HCT116 (cell line): ENCODE results near the gene TRHDE. TPM values are rescaled to one million over a fixed set of nuclear protein-coding genes. Genes with fewer than 3 reads are reported as not detected.

ENCODE experiments used
- ATAC-seq: fragments of 200-7000 bp; cut with Tn5 transposase; 2 replicates; pipeline ENCODE4 v1.9.1; 2020; ENCODE audit warnings: mild to moderate bottlenecking, moderate library complexity
- BruUV-seq: library from RNA; stranded (reverse); fragments of 400-500 nt; replicated peaks from 2 replicates; lab custom pipeline; 2021; lab: Mats Ljungman, UMichigan
- CTCF ChIA-PET: fragments of 300-600 bp; sonication (Branson Sonifier 250); formaldehyde crosslinking; loops from one replicate; lab custom pipeline; 2021; ENCODE audit warnings: antibody characterized with exemption; lab: Charles Lee
- POLR2A ChIA-PET: fragments of 300-600, 350-600 bp; sonication (Branson Sonifier 250); formaldehyde crosslinking; loops from one replicate; lab custom pipeline; 2021; ENCODE audit warnings: antibody characterized with exemption; lab: Charles Lee
- RAD21 ChIA-PET, 2 experiments: fragments of 300-600 bp; sonication (Branson Sonifier 250); formaldehyde crosslinking; loops; one replicate each; lab custom pipeline; 2023; ENCODE audit warnings: low total read pairs in 2 of 2; ENCODE audit not compliant: uncharacterized antibody in 2 of 2, unreplicated experiment in 2 of 2, low non-redundant PET in 1 of 2; lab: Charles Lee
- DNase-seq: peaks from one replicate; pipeline ENCODE4 v3.0.0-alpha.2; 2010; ENCODE audit warnings: low read depth, low spot score
- H2AFZ ChIP-seq: fragments of 200-600 bp; shearing (Covaris generic), sonication (generic); 2 replicates; pipeline ENCODE4 v1.6.1; 2017; ENCODE audit warnings: low read depth, mixed run types, mixed read lengths, antibody characterized with exemption, low read length; ENCODE audit not compliant: poor library complexity, severe bottlenecking
- H3K27ac ChIP-seq: 2 replicates; pipeline ENCODE4 v1.5.1; 2012; ENCODE audit warnings: low read depth, low read length
- H3K27me3 ChIP-seq: fragments of 200-600 bp; sonication (generic); 2 replicates; pipeline ENCODE4 v1.6.1; 2016; ENCODE audit warnings: mixed run types, low read length, mixed read lengths; ENCODE audit not compliant: insufficient read depth
- H3K36me3 ChIP-seq, 2 experiments: fragments of 200-500 bp in 1 of 2; fragments of 200-600 bp in 1 of 2; sonication (Bioruptor generic) in 1 of 2; sonication (generic) in 1 of 2; 2 replicates each; pipeline versions ENCODE4 v1.5.1 to v1.6.1; 2014 to 2016; ENCODE audit warnings: low read length in 2 of 2, inconsistent platforms in 1 of 2, mixed read lengths in 1 of 2, mixed run types in 1 of 2; ENCODE audit not compliant: insufficient read depth in 2 of 2, control insufficient read depth in 1 of 2
- H3K4me1 ChIP-seq, 2 experiments: fragments of 200-600 bp in 1 of 2; sonication (generic) in 1 of 2; 2 replicates each; pipeline versions ENCODE4 v1.5.1 to v1.6.1; 2012 to 2017; ENCODE audit warnings: low read length in 2 of 2, inconsistent platforms in 1 of 2, mild to moderate bottlenecking in 1 of 2, mixed read lengths in 1 of 2, mixed run types in 1 of 2, moderate library complexity in 1 of 2; ENCODE audit not compliant: insufficient read depth in 2 of 2, control insufficient read depth in 1 of 2
- H3K4me2 ChIP-seq: fragments of 200-600 bp; sonication (generic); 2 replicates; pipeline ENCODE4 v1.6.1; 2017; ENCODE audit warnings: mixed run types, low read length, mixed read lengths
- H3K4me3 ChIP-seq, 2 experiments: fragments of 200-600 bp in 1 of 2; sonication (generic) in 1 of 2; replicated peaks in 1 of 2; 2 replicates each; pipeline ENCODE4 v1.5.1; 2011 to 2016; ENCODE audit warnings: low read length in 2 of 2, control low read depth in 1 of 2, low read depth in 1 of 2, mild to moderate bottlenecking in 1 of 2, mixed read lengths in 1 of 2, mixed run types in 1 of 2
- H3K79me2 ChIP-seq: fragments of 200-600 bp; sonication (generic); 2 replicates; pipeline ENCODE4 v1.6.1; 2017; ENCODE audit warnings: mild to moderate bottlenecking, mixed run types, low read length, moderate library complexity, mixed read lengths; ENCODE audit not compliant: insufficient read depth
- H3K9ac ChIP-seq: fragments of 200-600 bp; sonication (generic); 2 replicates; pipeline ENCODE4 v1.6.1; 2016; ENCODE audit warnings: low read length, mixed read lengths
- H3K9me2 ChIP-seq: fragments of 200-600 bp; sonication (generic), shearing (Covaris generic); 2 replicates; pipeline ENCODE4 v1.6.1; 2017; ENCODE audit warnings: mixed run types, mild to moderate bottlenecking, moderate library complexity; ENCODE audit not compliant: insufficient read depth
- H3K9me3 ChIP-seq, 2 experiments: fragments of 200-500 bp in 1 of 2; fragments of 200-600 bp in 1 of 2; sonication (Bioruptor generic) in 1 of 2; sonication (generic) in 1 of 2; 2 replicates each; pipeline ENCODE4 v1.6.1; 2014 to 2017; ENCODE audit warnings: low read length in 2 of 2, mixed read lengths in 2 of 2, inconsistent platforms in 1 of 2, low read depth in 1 of 2, mild to moderate bottlenecking in 1 of 2, mixed run types in 1 of 2, moderate library complexity in 1 of 2; ENCODE audit not compliant: control insufficient read depth in 1 of 2, insufficient read depth in 1 of 2
- H4K20me1 ChIP-seq: fragments of 200-600 bp; sonication (generic), shearing (Covaris generic); 2 replicates; pipeline ENCODE4 v1.6.1; 2017; ENCODE audit warnings: mixed run types, mild to moderate bottlenecking, moderate library complexity; ENCODE audit not compliant: insufficient read depth
- EGR1 ChIP-seq: IDR thresholded peaks from 2 replicates; pipeline ENCODE4 v1.6.1; 2012; ENCODE audit warnings: low read depth
- ELF1 ChIP-seq: IDR thresholded peaks from 2 replicates; pipeline ENCODE4 v1.6.1; 2012; ENCODE audit warnings: low read depth, borderline replicate concordance
- EZH2phosphoT487 ChIP-seq: fragments of 200-600 bp; IDR thresholded peaks from 2 replicates; pipeline ENCODE4 v1.6.1; 2018; ENCODE audit warnings: antibody characterized with exemption, borderline replicate concordance
- POLR2A ChIP-seq: IDR thresholded peaks from 2 replicates; pipeline ENCODE4 v1.7.0; 2011; ENCODE audit warnings: borderline replicate concordance; ENCODE audit not compliant: insufficient read depth, insufficient read length; ENCODE audit errors: extremely low read depth
- RAD21 ChIP-seq: IDR thresholded peaks from 2 replicates; pipeline ENCODE4 v1.6.1; 2012; ENCODE audit warnings: low read depth, mild to moderate bottlenecking
- TCF7L2 ChIP-seq: IDR thresholded peaks from 2 replicates; pipeline ENCODE4 v1.7.0; 2011; ENCODE audit warnings: borderline replicate concordance, inconsistent platforms; ENCODE audit not compliant: insufficient read depth, insufficient read length; ENCODE audit errors: extremely low read depth
- YY1 ChIP-seq: IDR thresholded peaks from 2 replicates; pipeline ENCODE4 v1.6.1; 2011; ENCODE audit warnings: low read length, low read depth, moderate library complexity, mild to moderate bottlenecking; ENCODE audit not compliant: insufficient replicate concordance; ENCODE audit errors: extremely low read depth
- intact Hi-C: fragments of 100-400 bp; cut with micrococcal nuclease; formaldehyde crosslinking; loops from 2 replicates; pipeline ENCODE4 v1.10.0; 2022
- total RNA-seq: library from RNA; stranded (reverse); gene quantifications from one replicate; pipeline ENCODE4 v1.2.1, GENCODE V29; 2021; ENCODE audit not compliant: unreplicated experiment
- TF ChIP-seq, protein P1 (sequence below): IDR thresholded peaks from 2 replicates; pipeline ENCODE4 v1.6.1; 2012; ENCODE audit warnings: low read depth
- TF ChIP-seq, protein P2 (sequence below), 3 experiments: fragments of 200-600 bp in 1 of 3; sonication (generic) in 1 of 3; IDR thresholded peaks in 2 of 3; conservative IDR thresholded peaks in 1 of 3; 2 replicates each; pipeline ENCODE4 v1.5.1; 2012 to 2017; ENCODE audit warnings: low read depth in 2 of 3, low read length in 2 of 3, antibody characterized with exemption in 1 of 3, borderline replicate concordance in 1 of 3, control low read depth in 1 of 3, mild to moderate bottlenecking in 1 of 3, mixed read lengths in 1 of 3, mixed run types in 1 of 3, moderate library complexity in 1 of 3; ENCODE audit not compliant: insufficient read depth in 1 of 3

TRHDE gene
- total RNA-seq, 1 experiment from 2014 or later = 2.9 TPM

DNA sequence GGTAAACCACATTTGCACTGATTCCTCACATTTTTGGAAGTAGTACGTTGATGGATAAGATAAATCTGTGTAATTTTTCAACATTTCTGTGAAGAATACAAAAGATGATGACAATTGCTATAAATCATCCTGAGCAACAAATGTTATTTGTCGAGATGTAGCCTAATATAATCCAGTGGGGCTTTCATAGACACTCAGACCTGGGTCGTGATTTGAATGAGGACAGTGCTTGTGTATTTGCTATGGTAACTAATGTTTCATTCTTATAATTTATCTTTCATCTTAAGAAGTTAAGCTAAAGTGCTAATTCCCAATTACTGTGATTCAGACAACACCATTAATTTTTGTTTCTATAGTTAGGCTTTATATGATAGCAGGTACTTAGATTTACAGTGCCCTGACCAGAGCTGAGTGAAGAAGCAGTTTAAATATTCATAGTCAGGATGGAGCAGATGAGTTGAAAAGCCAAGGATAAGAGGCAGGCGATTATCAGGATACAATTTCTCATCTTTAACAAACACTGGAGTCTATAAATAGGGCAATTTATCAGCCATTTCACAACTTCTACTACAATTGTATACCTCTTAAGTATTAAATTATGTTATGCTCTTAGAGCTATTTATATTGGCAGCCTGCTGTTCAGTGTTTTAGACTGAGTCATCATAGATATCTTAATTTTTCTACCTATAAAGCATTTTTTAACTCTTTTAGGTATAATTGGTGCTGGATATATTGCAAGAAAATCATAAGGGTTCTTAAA is 359.9 kb downstream of the TRHDE start:
- CTCF ChIA-PET = no interaction called here
- BruUV-seq = no TSS peak

DNA sequence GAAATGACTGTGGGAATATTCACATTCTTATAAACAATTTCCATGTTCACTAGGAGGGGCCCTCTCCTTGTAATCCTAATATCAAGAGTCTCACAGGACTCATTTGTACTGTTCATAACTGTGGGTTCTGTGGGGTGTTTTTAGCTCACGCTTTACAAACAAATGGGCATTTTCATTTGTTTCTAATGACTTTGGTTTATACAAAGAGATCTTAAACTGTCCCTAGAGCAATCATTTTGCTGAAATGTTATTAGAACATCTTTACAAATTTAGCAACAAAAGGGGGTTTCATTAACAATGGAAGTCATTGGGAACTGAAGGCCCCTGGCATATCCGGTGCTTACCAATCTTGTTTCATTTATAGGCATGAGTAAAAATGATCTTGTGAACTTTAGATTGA is 370.5 kb downstream of the TRHDE start:
- no peak overlapping the region for H3K9ac ChIP-seq
- DNase-seq (no peak), ATAC-seq (no peak)
- H3K27ac ChIP-seq = no peak overlapping the region
- no TSS peak for BruUV-seq
- H3K4me2 ChIP-seq = no peak overlapping the region
- H3K9me3 ChIP-seq = no peaks in the 10 kb centered on the region
- no peak overlapping the region for H2AFZ ChIP-seq
- ChIA-PET POLR2A (no interaction called here), CTCF (no interaction called here), RAD21 (no interaction called here)
- no peaks in the 10 kb centered on the region for H3K36me3 ChIP-seq
- H3K27me3 ChIP-seq = no peaks in the 10 kb centered on the region
- intact Hi-C loops = no loop called here
- no peaks in the 10 kb centered on the region for H3K79me2 ChIP-seq
- no peaks in the 10 kb centered on the region for H3K4me1 ChIP-seq
- H3K9me2 ChIP-seq = no peaks in the 10 kb centered on the region
- no peaks in the 10 kb centered on the region for H4K20me1 ChIP-seq
- TF ChIP-seq, protein P1, sequence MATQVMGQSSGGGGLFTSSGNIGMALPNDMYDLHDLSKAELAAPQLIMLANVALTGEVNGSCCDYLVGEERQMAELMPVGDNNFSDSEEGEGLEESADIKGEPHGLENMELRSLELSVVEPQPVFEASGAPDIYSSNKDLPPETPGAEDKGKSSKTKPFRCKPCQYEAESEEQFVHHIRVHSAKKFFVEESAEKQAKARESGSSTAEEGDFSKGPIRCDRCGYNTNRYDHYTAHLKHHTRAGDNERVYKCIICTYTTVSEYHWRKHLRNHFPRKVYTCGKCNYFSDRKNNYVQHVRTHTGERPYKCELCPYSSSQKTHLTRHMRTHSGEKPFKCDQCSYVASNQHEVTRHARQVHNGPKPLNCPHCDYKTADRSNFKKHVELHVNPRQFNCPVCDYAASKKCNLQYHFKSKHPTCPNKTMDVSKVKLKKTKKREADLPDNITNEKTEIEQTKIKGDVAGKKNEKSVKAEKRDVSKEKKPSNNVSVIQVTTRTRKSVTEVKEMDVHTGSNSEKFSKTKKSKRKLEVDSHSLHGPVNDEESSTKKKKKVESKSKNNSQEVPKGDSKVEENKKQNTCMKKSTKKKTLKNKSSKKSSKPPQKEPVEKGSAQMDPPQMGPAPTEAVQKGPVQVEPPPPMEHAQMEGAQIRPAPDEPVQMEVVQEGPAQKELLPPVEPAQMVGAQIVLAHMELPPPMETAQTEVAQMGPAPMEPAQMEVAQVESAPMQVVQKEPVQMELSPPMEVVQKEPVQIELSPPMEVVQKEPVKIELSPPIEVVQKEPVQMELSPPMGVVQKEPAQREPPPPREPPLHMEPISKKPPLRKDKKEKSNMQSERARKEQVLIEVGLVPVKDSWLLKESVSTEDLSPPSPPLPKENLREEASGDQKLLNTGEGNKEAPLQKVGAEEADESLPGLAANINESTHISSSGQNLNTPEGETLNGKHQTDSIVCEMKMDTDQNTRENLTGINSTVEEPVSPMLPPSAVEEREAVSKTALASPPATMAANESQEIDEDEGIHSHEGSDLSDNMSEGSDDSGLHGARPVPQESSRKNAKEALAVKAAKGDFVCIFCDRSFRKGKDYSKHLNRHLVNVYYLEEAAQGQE = no peak
- TF ChIP-seq POLR2A = no peak
- no peak for TF ChIP-seq RAD21
- no peak for TF ChIP-seq EZH2phosphoT487
- TF ChIP-seq, protein P2, sequence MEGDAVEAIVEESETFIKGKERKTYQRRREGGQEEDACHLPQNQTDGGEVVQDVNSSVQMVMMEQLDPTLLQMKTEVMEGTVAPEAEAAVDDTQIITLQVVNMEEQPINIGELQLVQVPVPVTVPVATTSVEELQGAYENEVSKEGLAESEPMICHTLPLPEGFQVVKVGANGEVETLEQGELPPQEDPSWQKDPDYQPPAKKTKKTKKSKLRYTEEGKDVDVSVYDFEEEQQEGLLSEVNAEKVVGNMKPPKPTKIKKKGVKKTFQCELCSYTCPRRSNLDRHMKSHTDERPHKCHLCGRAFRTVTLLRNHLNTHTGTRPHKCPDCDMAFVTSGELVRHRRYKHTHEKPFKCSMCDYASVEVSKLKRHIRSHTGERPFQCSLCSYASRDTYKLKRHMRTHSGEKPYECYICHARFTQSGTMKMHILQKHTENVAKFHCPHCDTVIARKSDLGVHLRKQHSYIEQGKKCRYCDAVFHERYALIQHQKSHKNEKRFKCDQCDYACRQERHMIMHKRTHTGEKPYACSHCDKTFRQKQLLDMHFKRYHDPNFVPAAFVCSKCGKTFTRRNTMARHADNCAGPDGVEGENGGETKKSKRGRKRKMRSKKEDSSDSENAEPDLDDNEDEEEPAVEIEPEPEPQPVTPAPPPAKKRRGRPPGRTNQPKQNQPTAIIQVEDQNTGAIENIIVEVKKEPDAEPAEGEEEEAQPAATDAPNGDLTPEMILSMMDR (IDR thresholded peaks at IDR 0.05 in 2 of 3, conservative IDR thresholded peaks at IDR 0.05 in 1 of 3; ENCODE audit: borderline replicate concordance in 1 of 3, insufficient read depth in 1 of 3, low read depth in 2 of 3, low read length in 2 of 3) = no peak
- no peak for TF ChIP-seq EGR1
- H3K4me3 ChIP-seq = no peak overlapping the region

More for the DNA sequence above, 359.9 kb downstream of the TRHDE start:
- Histone ChIP-seq H3K9me3 (no peaks in the 10 kb centered on the region), H3K79me2 (no peaks in the 10 kb centered on the region), H3K9ac (no peak overlapping the region), H3K4me1 (no peaks in the 10 kb centered on the region), H2AFZ (no peak overlapping the region), H3K9me2 (no peaks in the 10 kb centered on the region), H3K27me3 (no peaks in the 10 kb centered on the region), H3K4me3 (no peak overlapping the region), H3K4me2 (no peak overlapping the region), H4K20me1 (no peaks in the 10 kb centered on the region), H3K36me3 (no peaks in the 10 kb centered on the region), H3K27ac (no peak overlapping the region)
- ChIA-PET POLR2A (no interaction called here), RAD21 (no interaction called here)
- ATAC-seq (no peak), DNase-seq (no peak)
- intact Hi-C loops = no loop called here
- TF ChIP-seq ELF1 (no peak), YY1 (no peak), EGR1 (no peak), TCF7L2 (no peak)
